ENCODE data around the gene CCDC154. TPM values are rescaled to one million over a fixed set of nuclear protein-coding genes. Genes with fewer than 3 reads are reported as not detected.

The CCDC154 gene
- total and polyA plus RNA-seq, 2 donors (not counting 3 experiments of a cell fraction or from before 2014, with no cell fraction given) = 0.65 to 0.75 TPM

- ChIA-PET CTCF (interaction anchor here (2.0 kb wide), 1 partner anchor 144 kb away, joined by 5 read pairs; no protein-coding TSS in a partner anchor), POLR2A (no interaction called here)
- intact Hi-C loops (cut with micrococcal nuclease) = no loop called here
- Histone ChIP-seq H3K27ac (ENCODE audit: insufficient read depth, low read depth, low read length) (no peak overlapping the region), H2AFZ (ENCODE audit: low read depth, low read length) (no peak overlapping the region), H3K4me1 (ENCODE audit: control insufficient read depth, extremely low read depth, insufficient read depth, low read length) (no peaks in the 10 kb centered on the region), H3K36me3 (ENCODE audit: control insufficient read depth in 2 of 2, extremely low read depth in 1 of 2, insufficient read depth in 2 of 2, low read length in 2 of 2) (peaks cover 0 to 17% of the 10 kb centered on the region in 2 experiments), H3K9me3 (replicated peaks; ENCODE audit: control insufficient read depth, insufficient read depth, low read length) (no peaks in the 10 kb centered on the region), H3K79me2 (ENCODE audit: control insufficient read depth, insufficient read depth, low read length) (no peaks in the 10 kb centered on the region), H3K27me3 (ENCODE audit: control insufficient read depth in 2 of 2, insufficient read depth in 2 of 2, low read length in 2 of 2) (no peaks in the 10 kb centered on the region), H3K4me3 (replicated peaks in 1 of 3; ENCODE audit: insufficient read depth in 1 of 3, low read depth in 1 of 3, low read length in 3 of 3) (no peak overlapping the region), H3K9ac (replicated peaks; ENCODE audit: extremely low read depth, insufficient read depth, low read length) (no peak overlapping the region), H3K4me2 (ENCODE audit: insufficient read depth, low read length) (no peak overlapping the region), H3K9me1 (replicated peaks; ENCODE audit: control insufficient read depth, extremely low read depth, insufficient read depth, low read length) (no peaks in the 10 kb centered on the region), H4K20me1 (replicated peaks; ENCODE audit: control insufficient read depth, extremely low read depth, insufficient read depth, low read length) (no peaks in the 10 kb centered on the region)
- TF ChIP-seq MYC (IDR thresholded peaks at IDR 0.05; ENCODE audit: low read depth, low read length) (no peak), POLR2AphosphoS5 (IDR thresholded peaks at IDR 0.05; ENCODE audit: insufficient read depth, low read depth, low read length) (no peak), MAX (IDR thresholded peaks at IDR 0.05; ENCODE audit: insufficient read depth, insufficient read length) (no peak), FOS (IDR thresholded peaks at IDR 0.05; ENCODE audit: borderline replicate concordance, insufficient read depth, low read length) (no peak), EZH2 (IDR thresholded peaks at IDR 0.05; ENCODE audit: borderline replicate concordance, low read depth, low read length, severe bottlenecking) (no peak), GATA2 (IDR thresholded peaks at IDR 0.05; ENCODE audit: insufficient read depth, insufficient read length, low read depth, low read length) (no peak), POLR2A (IDR thresholded peaks at IDR 0.05; ENCODE audit: low read depth, low read length) (no peak), JUN (IDR thresholded peaks at IDR 0.05; ENCODE audit: borderline replicate concordance, insufficient read depth, insufficient read length, low read depth) (no peak)
- TF ChIP-seq, protein P1, sequence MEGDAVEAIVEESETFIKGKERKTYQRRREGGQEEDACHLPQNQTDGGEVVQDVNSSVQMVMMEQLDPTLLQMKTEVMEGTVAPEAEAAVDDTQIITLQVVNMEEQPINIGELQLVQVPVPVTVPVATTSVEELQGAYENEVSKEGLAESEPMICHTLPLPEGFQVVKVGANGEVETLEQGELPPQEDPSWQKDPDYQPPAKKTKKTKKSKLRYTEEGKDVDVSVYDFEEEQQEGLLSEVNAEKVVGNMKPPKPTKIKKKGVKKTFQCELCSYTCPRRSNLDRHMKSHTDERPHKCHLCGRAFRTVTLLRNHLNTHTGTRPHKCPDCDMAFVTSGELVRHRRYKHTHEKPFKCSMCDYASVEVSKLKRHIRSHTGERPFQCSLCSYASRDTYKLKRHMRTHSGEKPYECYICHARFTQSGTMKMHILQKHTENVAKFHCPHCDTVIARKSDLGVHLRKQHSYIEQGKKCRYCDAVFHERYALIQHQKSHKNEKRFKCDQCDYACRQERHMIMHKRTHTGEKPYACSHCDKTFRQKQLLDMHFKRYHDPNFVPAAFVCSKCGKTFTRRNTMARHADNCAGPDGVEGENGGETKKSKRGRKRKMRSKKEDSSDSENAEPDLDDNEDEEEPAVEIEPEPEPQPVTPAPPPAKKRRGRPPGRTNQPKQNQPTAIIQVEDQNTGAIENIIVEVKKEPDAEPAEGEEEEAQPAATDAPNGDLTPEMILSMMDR (IDR thresholded peaks at IDR 0.05; ENCODE audit: extremely low read depth in 1 of 2, insufficient read depth in 1 of 2, low read depth in 1 of 2, low read length in 2 of 2) = no peak
- dilution Hi-C loops (cut with MboI; ENCODE audit: extremely low pct_ligation_motif_present, low sequenced_read_pairs) = no loop called here
- BruUV-seq (replicated peaks) = no TSS peak
- FAIRE-seq = no peak
- DNase-seq (ENCODE audit: low read depth, low spot score) = no peak
Observed at GRCh38 chr16:1444730-1445517, 568 bp upstream of the CCDC154 start.

Data from endothelial cell of umbilical vein (primary cell).